Brain microvascular endothelial cell (primary cell): ENCODE data around the gene NR2F1-AS1.

Experiments used
- DNase-seq: peaks from one replicate; pipeline ENCODE4 v3.0.0-alpha.2; 2020
- H3K27ac ChIP-seq: fragments of 250-450 bp; sonication (Bioruptor Pico); 2 replicates; pipeline ENCODE4 v1.5.1; 2020; ENCODE audit warnings: mild to moderate bottlenecking, moderate library complexity
- H3K27me3 ChIP-seq: fragments of 250-450 bp; sonication (Bioruptor Pico); replicated peaks from 2 replicates; pipeline ENCODE4 v1.5.1; 2020; ENCODE audit warnings: mild to moderate bottlenecking
- H3K36me3 ChIP-seq: fragments of 250-450 bp; sonication (Bioruptor Pico); replicated peaks from 2 replicates; pipeline ENCODE4 v1.5.1; 2020; ENCODE audit warnings: mild to moderate bottlenecking
- H3K4me3 ChIP-seq: 2 replicates; pipeline ENCODE4 v1.5.1; 2011; ENCODE audit warnings: low read depth, mild to moderate bottlenecking, control low read depth, low read length, moderate library complexity
- CTCF ChIP-seq: IDR thresholded peaks from 2 replicates; pipeline ENCODE4 v1.5.1; 2011; ENCODE audit warnings: low read depth, mild to moderate bottlenecking, moderate library complexity, low read length, control low read depth, inconsistent platforms; ENCODE audit errors: missing control alignments
- in situ Hi-C: cut with HindIII; loops from 2 replicates; pipeline ENCODE4 v1.10.0; 2017; ENCODE audit warnings: low sequenced_read_pairs, low pct_ligation_motif_present

Gene NR2F1-AS1

GRCh38 chr5:93601071-93601801, 20.2 kb upstream of the NR2F1-AS1 start:
- in situ Hi-C loops: no loop called here
- DNase-seq: no peak
- H3K36me3 ChIP-seq: no peaks in the 10 kb centered on the region
- TF ChIP-seq CTCF: no peak
- no peaks in the 10 kb centered on the region for H3K27me3 ChIP-seq
- H3K27ac ChIP-seq: peak overlapping the region; percentile 66
- H3K4me3 ChIP-seq: peak overlapping the region; percentile 46

- Histone ChIP-seq H3K36me3 (peaks cover 2% of the 10 kb centered on the region), H3K27ac (peak overlapping the region; percentile 66), H3K4me3 (peak overlapping the region; percentile 45), H3K27me3 (no peaks in the 10 kb centered on the region)
- TF ChIP-seq CTCF: no peak
- in situ Hi-C loops: no loop called here
- no peak for DNase-seq
These were observed 19.5 kb upstream of the NR2F1-AS1 start for GRCh38 chr5:93600409-93601070.

GRCh38 chr5:93599399-93600120, 18.5 kb upstream of the NR2F1-AS1 start:
- in situ Hi-C loops: no loop called here
- Histone ChIP-seq H3K36me3 (peaks cover 12% of the 10 kb centered on the region), H3K27ac (peak overlapping the region; percentile 66), H3K4me3 (peak overlapping the region; percentile 20), H3K27me3 (no peaks in the 10 kb centered on the region)
- TF ChIP-seq CTCF: peak; percentile 10
- DNase-seq: no peak

GRCh38 chr5:93599001-93599379, 18.0 kb upstream of the NR2F1-AS1 start:
- peak overlapping the region; percentile 12 for H3K4me3 ChIP-seq
- no peaks in the 10 kb centered on the region for H3K27me3 ChIP-seq
- H3K27ac ChIP-seq: peak overlapping the region; percentile 66
- in situ Hi-C loops: no loop called here
- peaks cover 17% of the 10 kb centered on the region for H3K36me3 ChIP-seq
- no peak for TF ChIP-seq CTCF
- no peak for DNase-seq

- in situ Hi-C loops: no loop called here
- peaks cover 23% of the 10 kb centered on the region for H3K36me3 ChIP-seq
- no peak overlapping the region for H3K27ac ChIP-seq
- no peak for TF ChIP-seq CTCF
- DNase-seq: no peak
- no peaks in the 10 kb centered on the region for H3K27me3 ChIP-seq
- H3K4me3 ChIP-seq: peak overlapping the region; percentile 26
These were observed 17.3 kb upstream of the NR2F1-AS1 start for GRCh38 chr5:93598091-93599000.
